ENCODE measurements around the gene ADGRG1. TPM values are rescaled to one million over a fixed set of nuclear protein-coding genes. Genes with fewer than 3 reads are reported as not detected.

The ADGRG1 gene
- total RNA-seq, 1 donor from 2014 or later = 13.9 TPM

- H3K36me3 ChIP-seq (ENCODE audit: insufficient read depth, low read length) = no peaks in the 10 kb centered on the region
- no peaks in the 10 kb centered on the region for H4K20me1 ChIP-seq (ENCODE audit: insufficient read depth, low read length)
- Mint-ChIP-seq H3K27ac (ENCODE audit: unreplicated experiment) (no peak overlapping the region), H3K27me3 (ENCODE audit: low read depth, unreplicated experiment) (peaks cover 21% of the 10 kb centered on the region), H3K4me1 (ENCODE audit: low read depth, unreplicated experiment) (peaks cover 1% of the 10 kb centered on the region), H3K9me3 (ENCODE audit: unreplicated experiment) (no peaks in the 10 kb centered on the region), H3K36me3 (ENCODE audit: low read depth, unreplicated experiment) (no peaks in the 10 kb centered on the region), H3K4me3 (ENCODE audit: unreplicated experiment) (no peak overlapping the region)
- peaks cover 3% of the 10 kb centered on the region for H3K27me3 ChIP-seq (ENCODE audit: insufficient read depth, low read length)
- no peak for FAIRE-seq
- H2AFZ ChIP-seq (ENCODE audit: low read depth, low read length) = no peak overlapping the region
- TF ChIP-seq CTCF (IDR thresholded peaks at IDR 0.05; ENCODE audit: insufficient read depth, low read depth, low read length) (no peak), EZH2 (IDR thresholded peaks at IDR 0.05; ENCODE audit: insufficient read depth, low read length) (no peak)
- H3K4me2 ChIP-seq (ENCODE audit: low read length) = no peak overlapping the region
- no peaks in the 10 kb centered on the region for H3K9me3 ChIP-seq (ENCODE audit: insufficient read depth, low read depth, low read length)
- peaks cover 2% of the 10 kb centered on the region for H3K4me1 ChIP-seq (ENCODE audit: insufficient read depth, low read length)
- H3K9ac ChIP-seq (ENCODE audit: low read length) = no peak overlapping the region
- DNase-seq (ENCODE audit: low read depth) = no peak
- no peak overlapping the region for H3K27ac ChIP-seq (ENCODE audit: low read depth, low read length)
- no peak overlapping the region for H3K4me3 ChIP-seq (ENCODE audit: insufficient read depth, low read depth, low read length)
- no peaks in the 10 kb centered on the region for H3K79me2 ChIP-seq (ENCODE audit: insufficient read depth, low read length)
Measured at GRCh38 chr16:57585051-57585687, 43.3 kb upstream of the ADGRG1 start.

- Histone ChIP-seq H3K27ac (ENCODE audit: low read depth, low read length) (no peak overlapping the region), H3K27me3 (ENCODE audit: insufficient read depth, low read length) (no peaks in the 10 kb centered on the region), H3K4me1 (ENCODE audit: insufficient read depth, low read length) (peaks cover 19% of the 10 kb centered on the region), H3K9ac (ENCODE audit: low read length) (no peak overlapping the region), H3K9me3 (ENCODE audit: insufficient read depth, low read depth, low read length) (no peaks in the 10 kb centered on the region), H3K79me2 (ENCODE audit: insufficient read depth, low read length) (no peaks in the 10 kb centered on the region), H3K4me2 (ENCODE audit: low read length) (no peak overlapping the region), H4K20me1 (ENCODE audit: insufficient read depth, low read length) (no peaks in the 10 kb centered on the region), H2AFZ (ENCODE audit: low read depth, low read length) (no peak overlapping the region), H3K36me3 (ENCODE audit: insufficient read depth, low read length) (no peaks in the 10 kb centered on the region), H3K4me3 (ENCODE audit: insufficient read depth, low read depth, low read length) (no peak overlapping the region)
- H3K4me1 Mint-ChIP-seq (ENCODE audit: low read depth, unreplicated experiment) = peaks cover 12% of the 10 kb centered on the region
- peaks cover 2% of the 10 kb centered on the region for H3K9me3 Mint-ChIP-seq (ENCODE audit: unreplicated experiment)
- TF ChIP-seq EZH2 (IDR thresholded peaks at IDR 0.05; ENCODE audit: insufficient read depth, low read length) (no peak), CTCF (IDR thresholded peaks at IDR 0.05; ENCODE audit: insufficient read depth, low read depth, low read length) (no peak)
- DNase-seq (ENCODE audit: low read depth) = no peak
- no peak overlapping the region for H3K4me3 Mint-ChIP-seq (ENCODE audit: unreplicated experiment)
- no peaks in the 10 kb centered on the region for H3K36me3 Mint-ChIP-seq (ENCODE audit: low read depth, unreplicated experiment)
- no peak overlapping the region for H3K27ac Mint-ChIP-seq (ENCODE audit: unreplicated experiment)
- FAIRE-seq = no peak
- H3K27me3 Mint-ChIP-seq (ENCODE audit: low read depth, unreplicated experiment) = peaks cover 18% of the 10 kb centered on the region
Measured at GRCh38 chr16:57588831-57589230, 39.6 kb upstream of the ADGRG1 start.

GRCh38 chr16:57589374-57589773 is 39.1 kb upstream of the ADGRG1 start:
- Mint-ChIP-seq H3K9me3 (ENCODE audit: unreplicated experiment) (peaks cover 2% of the 10 kb centered on the region), H3K27me3 (ENCODE audit: low read depth, unreplicated experiment) (peaks cover 15% of the 10 kb centered on the region), H3K4me1 (ENCODE audit: low read depth, unreplicated experiment) (peaks cover 12% of the 10 kb centered on the region), H3K4me3 (ENCODE audit: unreplicated experiment) (no peak overlapping the region), H3K36me3 (ENCODE audit: low read depth, unreplicated experiment) (no peaks in the 10 kb centered on the region), H3K27ac (ENCODE audit: unreplicated experiment) (no peak overlapping the region)
- FAIRE-seq (no peak), DNase-seq (ENCODE audit: low read depth) (no peak)
- H3K36me3 ChIP-seq (ENCODE audit: insufficient read depth, low read length) = no peaks in the 10 kb centered on the region
- H3K9ac ChIP-seq (ENCODE audit: low read length) = no peak overlapping the region
- no peak overlapping the region for H3K4me3 ChIP-seq (ENCODE audit: insufficient read depth, low read depth, low read length)
- peaks cover 19% of the 10 kb centered on the region for H3K4me1 ChIP-seq (ENCODE audit: insufficient read depth, low read length)
- no peak overlapping the region for H2AFZ ChIP-seq (ENCODE audit: low read depth, low read length)
- no peaks in the 10 kb centered on the region for H3K9me3 ChIP-seq (ENCODE audit: insufficient read depth, low read depth, low read length)
- TF ChIP-seq CTCF (IDR thresholded peaks at IDR 0.05; ENCODE audit: insufficient read depth, low read depth, low read length) (no peak), EZH2 (IDR thresholded peaks at IDR 0.05; ENCODE audit: insufficient read depth, low read length) (no peak)
- no peaks in the 10 kb centered on the region for H4K20me1 ChIP-seq (ENCODE audit: insufficient read depth, low read length)
- no peaks in the 10 kb centered on the region for H3K27me3 ChIP-seq (ENCODE audit: insufficient read depth, low read length)
- no peaks in the 10 kb centered on the region for H3K79me2 ChIP-seq (ENCODE audit: insufficient read depth, low read length)
- no peak overlapping the region for H3K4me2 ChIP-seq (ENCODE audit: low read length)
- H3K27ac ChIP-seq (ENCODE audit: low read depth, low read length) = no peak overlapping the region
